Fibroblast of the conjunctiva (primary cell): ENCODE results near the gene SLC11A2.
"Not testable (repeated sequence)": the region's sequence is repeated elsewhere in the genome, so short reads cannot be mapped to it uniquely, and the experiment has no call there.

ENCODE experiments used
- DNase-seq: peaks from one replicate; pipeline ENCODE4 v3.0.0-alpha.2; 2010; ENCODE audit warnings: low read depth

SLC11A2 gene

GRCh38 chr12:51025338-51025835, 797 bp downstream of the SLC11A2 start:
- DNase-seq: no peak

GRCh38 chr12:51023625-51024382, 2.4 kb downstream of the SLC11A2 start:
- DNase-seq: no peak

- DNase-seq: no peak
These were observed 4.5 kb downstream of the SLC11A2 start for GRCh38 chr12:51021694-51022093.

- no peak for DNase-seq
These were observed 5.6 kb downstream of the SLC11A2 start for GRCh38 chr12:51020448-51021182.

- DNase-seq: no peak
These were observed 6.3 kb downstream of the SLC11A2 start for GRCh38 chr12:51019927-51020326.

- no peak for DNase-seq
These were observed 7.2 kb downstream of the SLC11A2 start for GRCh38 chr12:51018956-51019355.

- no peak for DNase-seq
These were observed 8.7 kb downstream of the SLC11A2 start for GRCh38 chr12:51017452-51017851.

- DNase-seq: not testable (repeated sequence)
These were observed 11.7 kb downstream of the SLC11A2 start for GRCh38 chr12:51014467-51014866.

- DNase-seq: no peak
These were observed 12.7 kb downstream of the SLC11A2 start for GRCh38 chr12:51013441-51013840.

GRCh38 chr12:51012570-51013236, 13.5 kb downstream of the SLC11A2 start:
- no peak for DNase-seq

GRCh38 chr12:51011955-51012354, 14.2 kb downstream of the SLC11A2 start:
- DNase-seq: no peak

- no peak for DNase-seq
These were observed 17.1 kb downstream of the SLC11A2 start for GRCh38 chr12:51009056-51009440.

- DNase-seq: no peak
These were observed 17.7 kb downstream of the SLC11A2 start for GRCh38 chr12:51008329-51009055.

GRCh38 chr12:51005671-51006070, 20.5 kb downstream of the SLC11A2 start:
- DNase-seq: no peak

GRCh38 chr12:51005030-51005429, 21.2 kb downstream of the SLC11A2 start:
- DNase-seq: no peak

- no peak for DNase-seq
These were observed 21.7 kb downstream of the SLC11A2 start for GRCh38 chr12:51004504-51004903.

GRCh38 chr12:51001799-51002198, 24.4 kb downstream of the SLC11A2 start:
- no peak for DNase-seq

- no peak for DNase-seq
These were observed 25.9 kb downstream of the SLC11A2 start for GRCh38 chr12:51000245-51000644.

- no peak for DNase-seq
These were observed 27.1 kb downstream of the SLC11A2 start for GRCh38 chr12:50999093-50999492.

GRCh38 chr12:50992819-50993218, 33.4 kb downstream of the SLC11A2 start:
- DNase-seq: no peak

- DNase-seq: no peak
These were observed 34.9 kb downstream of the SLC11A2 start for GRCh38 chr12:50991291-50991690.

- no peak for DNase-seq
These were observed 35.4 kb downstream of the SLC11A2 start for GRCh38 chr12:50990791-50991190.
